HG02678 (cell line): ENCODE data around the gene RAPH1.

Experiments used
- ATAC-seq: cut with Tn5 transposase; IDR thresholded peaks from one replicate; pipeline ENCODE4 v1.9.1; 2021; ENCODE audit warnings: mild to moderate bottlenecking, moderate library complexity; ENCODE audit not compliant: unreplicated experiment

RAPH1 gene

DNA sequence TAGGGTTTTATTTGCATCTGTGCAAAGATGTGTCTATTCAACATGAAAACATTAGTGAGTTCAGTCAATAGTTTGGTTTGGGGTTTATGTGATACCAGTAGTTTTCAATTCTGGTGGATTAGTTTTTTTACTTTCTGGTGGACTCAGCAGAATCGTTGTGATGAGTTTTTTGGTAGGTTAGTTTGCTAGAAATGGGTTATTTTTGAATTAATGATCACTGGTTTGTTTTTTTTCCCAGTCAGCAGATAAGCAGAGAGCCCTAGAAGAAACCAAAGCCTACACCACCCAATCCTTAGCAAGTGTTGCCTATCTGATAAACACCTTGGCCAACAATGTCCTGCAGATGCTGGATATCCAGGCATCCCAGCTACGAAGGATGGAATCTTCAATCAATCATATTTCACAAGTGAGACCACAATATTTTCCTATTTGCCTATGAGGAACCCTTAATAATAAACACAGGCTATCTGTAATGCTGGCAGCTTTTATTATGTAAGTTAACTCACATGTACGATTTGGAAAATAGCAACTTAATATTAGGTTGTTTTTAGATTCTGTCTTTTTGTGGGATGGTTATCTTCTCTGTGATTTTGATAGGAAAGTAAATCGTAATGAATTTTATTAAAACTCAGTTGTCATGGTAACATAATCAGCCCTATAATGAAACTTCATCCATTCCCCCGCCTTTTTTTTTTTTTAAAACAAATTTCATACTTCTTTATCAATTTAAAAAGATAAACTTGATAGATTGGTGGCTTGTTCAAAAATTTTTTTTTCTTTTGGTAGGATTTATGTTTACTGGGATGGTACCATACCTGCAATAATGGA lies 168.2 kb downstream of the RAPH1 start:
- no peak for ATAC-seq

DNA sequence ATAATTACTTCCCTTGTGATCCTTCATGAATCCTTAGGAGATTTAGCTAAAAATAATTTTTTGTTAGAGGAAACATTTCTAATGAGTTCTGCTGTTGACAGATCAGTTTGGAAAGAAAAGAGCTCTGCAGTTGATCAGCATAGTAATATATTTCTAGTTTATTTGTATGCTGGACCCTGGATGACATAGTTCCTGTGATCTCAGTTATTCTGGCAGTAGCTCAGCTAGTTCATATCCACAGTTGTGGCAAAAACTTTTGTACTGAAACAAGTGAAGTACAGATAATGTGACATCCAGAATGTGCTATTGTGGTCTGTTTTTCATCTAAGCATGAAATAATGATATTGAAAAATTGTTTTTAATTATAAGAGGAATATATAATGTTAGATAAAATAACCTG lies 173.2 kb downstream of the RAPH1 start:
- no peak for ATAC-seq

GRCh38 chr2:203361495-203361894 lies 173.6 kb downstream of the RAPH1 start:
- no peak for ATAC-seq

DNA sequence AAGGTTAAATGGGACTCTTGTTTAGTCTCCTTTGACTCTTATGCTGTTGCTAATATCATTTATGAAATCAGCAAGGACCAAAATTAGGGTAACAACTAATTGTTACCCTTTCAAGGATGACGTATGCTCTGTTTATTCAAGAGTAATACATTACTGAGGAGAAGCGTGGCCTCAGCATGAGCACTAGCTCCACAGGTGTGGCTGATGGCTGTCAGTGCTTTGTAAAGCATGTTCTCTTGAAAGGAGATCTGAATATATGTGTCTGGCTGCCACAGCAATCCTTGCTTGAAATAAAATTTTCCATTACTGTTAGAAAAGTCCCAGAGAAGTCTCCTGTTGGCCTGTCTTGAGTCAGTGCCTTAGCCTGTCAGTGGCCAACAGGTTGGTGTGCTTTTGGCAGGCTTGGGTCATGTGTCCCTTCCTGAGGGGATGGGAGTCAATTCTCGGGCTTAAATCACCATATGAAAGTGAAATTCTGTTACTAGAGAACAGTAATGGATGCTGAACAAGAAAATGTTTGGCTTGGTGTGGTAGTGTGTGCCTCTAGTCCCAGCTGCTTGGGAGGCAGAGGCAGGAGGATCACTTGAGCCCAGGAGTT lies 174.2 kb downstream of the RAPH1 start:
- no peak for ATAC-seq

GRCh38 chr2:203359450-203359849 lies 175.7 kb downstream of the RAPH1 start:
- ATAC-seq: no peak

DNA sequence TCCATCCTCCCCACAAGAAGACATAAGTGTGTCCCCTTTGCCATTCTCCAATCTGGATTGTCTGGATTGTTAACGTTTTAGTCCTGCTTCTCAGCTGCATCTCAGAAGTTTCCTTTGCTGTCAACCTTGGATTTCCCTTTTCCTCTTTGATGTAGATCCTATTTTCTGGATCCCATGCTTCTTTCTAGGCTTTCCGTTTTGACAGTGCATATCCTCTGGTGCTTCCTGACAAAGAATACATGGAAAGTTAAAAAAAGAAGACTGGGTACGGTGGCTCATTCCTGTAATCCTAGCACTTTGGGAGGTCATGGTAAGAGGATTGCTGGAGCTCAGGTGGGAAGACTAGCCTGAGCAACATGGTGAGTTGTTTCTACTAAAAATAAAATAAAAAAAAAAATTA lies 180.1 kb downstream of the RAPH1 start:
- ATAC-seq: no peak

GRCh38 chr2:203352604-203353255 lies 182.4 kb downstream of the RAPH1 start:
- ATAC-seq: no peak

GRCh38 chr2:203347375-203347774 lies 187.7 kb downstream of the RAPH1 start:
- ATAC-seq: no peak

GRCh38 chr2:203346612-203347011 lies 188.5 kb downstream of the RAPH1 start:
- ATAC-seq: no peak

DNA sequence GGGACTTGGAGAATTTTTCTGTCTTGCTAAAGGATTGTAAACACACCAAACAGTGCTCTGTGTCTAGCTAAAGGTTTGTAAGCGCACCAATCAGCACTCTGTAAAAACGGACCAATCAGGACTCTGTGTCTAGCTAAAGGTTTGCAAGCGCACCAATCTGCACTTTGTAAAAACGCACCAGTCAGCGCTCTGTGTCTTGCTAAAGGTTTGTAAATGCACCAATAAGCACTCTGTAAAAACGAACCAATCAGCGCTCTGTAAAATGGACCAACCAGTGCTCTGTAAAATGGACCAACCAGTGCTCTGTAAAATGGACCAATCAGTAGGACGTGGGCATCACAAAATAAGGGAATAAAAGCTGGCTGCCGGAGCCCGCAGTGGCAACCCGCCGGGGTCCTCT lies 190.4 kb downstream of the RAPH1 start:
- no peak for ATAC-seq
